HG02588 (cell line): ENCODE results near the gene TNFRSF21.
"Not testable (repeated sequence)": the region's sequence is repeated elsewhere in the genome, so short reads cannot be mapped to it uniquely, and the experiment has no call there.

Source experiments
- ATAC-seq: cut with Tn5 transposase; IDR thresholded peaks from one replicate; pipeline ENCODE4 v1.9.1; 2021; ENCODE audit warnings: mild to moderate bottlenecking, moderate library complexity; ENCODE audit not compliant: unreplicated experiment

Gene TNFRSF21

GRCh38 chr6:47290124-47290834 lies 19.4 kb downstream of the TNFRSF21 start:
- no peak for ATAC-seq

DNA sequence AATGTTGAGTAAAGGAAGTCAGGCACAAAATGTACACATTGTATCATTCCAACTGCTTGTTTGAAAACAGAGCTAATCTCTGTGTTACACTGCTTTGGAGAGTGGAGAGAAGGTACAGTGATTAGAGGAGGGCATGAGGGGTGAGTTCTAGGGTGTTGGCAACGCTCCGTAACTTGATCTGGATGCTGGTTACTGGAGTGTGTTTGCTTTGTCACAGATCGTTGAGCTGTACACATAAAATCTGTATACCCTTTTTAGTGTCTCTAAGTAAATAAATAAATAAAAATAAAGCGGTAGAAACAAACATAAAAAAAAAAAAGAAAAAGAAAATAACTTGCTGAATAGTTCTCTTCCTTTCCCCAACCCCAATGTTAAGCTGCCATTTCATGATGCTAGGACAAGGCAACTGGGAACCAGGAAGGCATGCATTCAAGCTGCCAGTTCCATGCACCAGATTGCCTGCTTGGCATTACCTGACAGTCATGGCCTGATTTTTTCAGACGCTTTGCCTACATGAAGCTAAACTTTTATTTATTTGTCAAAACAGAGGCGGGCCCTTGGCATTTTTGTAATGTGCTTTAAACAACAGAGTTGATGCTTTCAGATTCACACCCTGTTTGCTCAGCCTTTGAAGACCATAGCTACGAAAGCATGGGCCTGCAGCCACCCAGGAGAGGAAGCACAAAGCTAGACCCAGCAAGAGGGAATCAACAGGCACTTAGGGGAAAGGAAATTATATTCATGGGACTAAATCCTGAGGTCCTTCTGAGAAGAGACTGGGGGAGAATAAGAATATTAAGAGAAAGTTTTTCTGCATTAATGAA lies 21.2 kb downstream of the TNFRSF21 start:
- ATAC-seq, result no peak

DNA sequence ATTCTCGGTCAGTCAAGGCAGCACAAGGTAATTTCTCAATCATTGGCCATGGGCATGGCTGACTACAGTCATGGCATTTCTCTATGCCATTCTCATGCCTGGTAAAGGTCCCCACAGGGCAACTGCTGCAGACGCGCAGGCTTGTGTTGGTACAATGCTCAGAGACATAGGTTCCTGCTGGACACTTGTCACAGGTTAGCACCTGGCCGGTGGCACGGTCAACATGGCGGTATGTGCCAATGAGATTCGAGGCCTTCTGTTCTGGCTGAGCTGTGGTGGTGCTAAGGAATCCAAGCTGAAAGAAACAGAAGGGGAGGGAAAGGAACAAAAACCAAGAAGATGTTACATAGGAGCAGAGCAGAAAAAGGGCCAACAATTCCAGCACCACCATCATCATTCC lies 23.4 kb downstream of the TNFRSF21 start:
- no peak for ATAC-seq

- no peak for ATAC-seq
Measured at GRCh38 chr6:47283993-47284392, 25.7 kb downstream of the TNFRSF21 start.

DNA sequence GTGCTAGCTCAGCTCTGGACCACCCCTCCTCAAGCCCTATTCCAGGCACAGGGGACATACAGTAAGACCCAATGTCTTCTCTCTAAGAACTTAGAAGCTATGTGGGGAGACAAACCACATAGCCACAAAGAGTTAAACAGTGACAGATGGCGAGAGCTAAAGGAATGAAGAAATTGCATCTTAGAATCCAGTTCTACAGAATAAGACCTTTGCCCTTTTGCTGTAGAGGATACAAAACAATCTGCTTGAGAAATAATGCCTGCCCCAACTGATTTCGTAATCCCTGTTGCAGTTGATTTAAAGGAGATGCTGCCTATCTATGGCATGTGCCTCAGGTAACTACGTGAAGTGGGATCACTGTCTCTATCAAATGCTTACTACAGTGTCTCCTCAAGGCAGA lies 31.2 kb downstream of the TNFRSF21 start:
- no peak for ATAC-seq

GRCh38 chr6:47277702-47278101 lies 32.0 kb downstream of the TNFRSF21 start:
- ATAC-seq, result no peak

DNA sequence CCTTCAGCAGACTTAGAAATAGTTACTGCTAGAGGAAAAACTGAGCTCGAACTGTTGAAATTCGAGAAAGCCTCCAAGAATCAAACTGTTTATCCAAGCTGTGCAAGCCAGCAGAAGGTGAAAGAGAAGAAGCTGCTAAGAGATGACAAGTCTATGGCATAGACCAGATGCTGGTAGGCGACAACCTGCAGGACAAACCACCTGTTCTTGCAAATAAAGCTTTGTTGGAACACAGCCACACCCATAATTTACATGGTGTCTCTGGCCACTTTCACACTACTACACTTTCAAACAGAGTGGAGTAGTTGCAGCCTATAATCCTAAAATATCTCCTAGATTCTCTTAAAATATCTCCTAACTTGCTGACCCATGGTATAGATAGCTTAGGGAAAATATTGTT lies 33.3 kb downstream of the TNFRSF21 start:
- no peak for ATAC-seq

GRCh38 chr6:47275640-47276039 lies 34.1 kb downstream of the TNFRSF21 start:
- ATAC-seq, result no peak

- not testable (repeated sequence) for ATAC-seq
Measured at GRCh38 chr6:47275132-47275531, 34.6 kb downstream of the TNFRSF21 start.

GRCh38 chr6:47268572-47269187 lies 41.0 kb downstream of the TNFRSF21 start:
- ATAC-seq, result no peak

- ATAC-seq, result no peak
Measured at GRCh38 chr6:47267301-47267700, 42.4 kb downstream of the TNFRSF21 start.

DNA sequence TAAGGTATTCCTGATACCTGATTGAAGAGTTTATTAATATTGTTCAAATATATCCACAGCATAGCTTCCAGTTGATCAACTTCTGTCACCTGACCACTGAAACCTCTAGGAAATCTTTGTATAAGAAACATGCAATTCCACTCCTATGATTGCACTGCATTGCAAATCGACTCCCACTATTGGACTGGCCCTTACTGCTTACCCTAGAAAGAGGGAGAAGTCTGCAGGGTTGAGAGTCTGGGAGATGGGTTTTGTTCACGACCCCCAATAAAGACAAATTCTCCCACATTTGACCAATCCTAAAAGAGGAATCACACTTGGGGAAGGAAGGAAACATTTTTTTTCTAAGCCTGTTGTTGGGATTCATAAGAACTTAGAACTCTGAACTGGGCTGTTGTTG lies 43.7 kb downstream of the TNFRSF21 start:
- no peak for ATAC-seq

DNA sequence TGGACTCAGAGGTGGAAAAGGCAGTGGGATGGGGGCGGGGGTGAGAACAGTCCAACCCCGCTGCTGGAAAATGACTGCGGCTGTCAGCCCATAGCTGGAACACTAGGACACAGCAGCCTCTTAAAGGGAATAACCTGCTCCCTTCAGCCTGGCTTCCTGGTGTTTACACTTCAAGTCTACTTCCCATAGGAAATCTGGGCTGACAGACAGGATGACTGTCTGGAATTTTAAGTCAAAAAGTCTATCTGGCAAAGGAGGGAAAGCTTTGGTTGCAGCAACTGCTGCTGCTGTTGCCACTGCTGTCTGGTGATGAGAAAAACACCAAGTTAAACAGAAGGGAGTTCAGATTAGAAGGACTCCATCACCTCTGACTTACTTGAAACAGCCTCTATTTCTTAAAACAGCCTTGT lies 44.9 kb downstream of the TNFRSF21 start:
- ATAC-seq, result no peak

DNA sequence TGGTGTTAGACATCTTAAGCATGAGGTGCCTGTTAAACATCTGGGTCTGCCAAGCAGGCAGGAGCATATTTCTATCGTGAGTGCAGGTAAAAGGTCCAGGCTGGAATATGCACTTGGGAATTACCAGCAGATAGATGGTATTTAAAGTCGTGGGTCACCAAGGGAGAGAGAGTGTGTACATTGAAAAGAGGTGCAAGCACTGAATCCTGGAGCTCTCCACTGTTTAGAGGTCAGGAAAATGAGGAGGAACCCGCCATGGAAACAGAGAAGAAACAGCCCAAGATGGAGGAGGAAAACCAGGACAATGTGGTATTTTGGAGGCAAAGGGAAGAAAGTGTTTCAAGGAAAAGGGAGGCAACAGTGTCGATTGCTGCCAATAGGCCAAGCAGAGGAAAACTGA lies 46.4 kb downstream of the TNFRSF21 start:
- no peak for ATAC-seq

GRCh38 chr6:47262231-47262630 lies 47.5 kb downstream of the TNFRSF21 start:
- no peak for ATAC-seq

- ATAC-seq, result no peak
Measured at GRCh38 chr6:47261191-47261590, 48.5 kb downstream of the TNFRSF21 start.

DNA sequence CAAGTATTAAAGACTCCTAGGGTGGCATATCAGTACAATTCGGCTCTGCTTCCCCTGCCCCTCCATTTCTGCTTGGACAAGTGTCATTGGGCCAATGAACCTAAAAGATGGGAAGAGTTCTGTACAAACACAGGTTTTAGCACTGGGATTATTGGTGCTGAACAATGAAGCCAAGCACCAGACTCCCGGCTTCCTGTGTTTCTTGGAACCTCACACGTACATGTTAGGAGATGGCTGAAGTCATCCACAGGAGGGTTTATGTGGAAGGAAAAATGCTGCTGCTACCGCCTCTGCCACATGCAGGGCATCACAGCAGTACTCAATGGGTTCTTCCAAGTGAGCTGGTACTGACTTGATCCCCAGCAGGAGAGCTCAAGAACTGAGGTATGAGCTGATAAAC lies 49.7 kb downstream of the TNFRSF21 start:
- ATAC-seq, result no peak

GRCh38 chr6:47258724-47259347 lies 50.9 kb downstream of the TNFRSF21 start:
- ATAC-seq, result no peak

GRCh38 chr6:47256981-47257730 lies 52.5 kb downstream of the TNFRSF21 start:
- ATAC-seq, result no peak

DNA sequence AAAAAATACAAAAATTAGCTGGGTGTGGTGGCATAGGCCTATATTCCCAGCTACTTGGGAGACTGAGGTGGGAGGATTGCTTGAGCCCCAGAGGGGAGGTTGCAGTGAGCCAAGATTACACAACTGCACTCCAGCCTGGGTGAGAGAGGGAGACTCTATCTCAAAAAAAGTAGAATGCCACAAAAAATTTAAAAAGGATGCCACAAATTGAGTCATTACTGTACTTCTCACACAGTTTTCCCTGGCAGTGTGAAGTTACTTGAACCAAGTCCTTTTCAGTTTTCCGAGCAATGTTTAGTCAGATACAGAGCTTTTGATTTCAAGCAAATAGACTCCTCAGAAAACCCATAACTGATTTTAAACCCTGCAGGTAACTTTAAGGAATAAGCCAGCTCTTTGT lies 53.3 kb downstream of the TNFRSF21 start:
- no peak for ATAC-seq

DNA sequence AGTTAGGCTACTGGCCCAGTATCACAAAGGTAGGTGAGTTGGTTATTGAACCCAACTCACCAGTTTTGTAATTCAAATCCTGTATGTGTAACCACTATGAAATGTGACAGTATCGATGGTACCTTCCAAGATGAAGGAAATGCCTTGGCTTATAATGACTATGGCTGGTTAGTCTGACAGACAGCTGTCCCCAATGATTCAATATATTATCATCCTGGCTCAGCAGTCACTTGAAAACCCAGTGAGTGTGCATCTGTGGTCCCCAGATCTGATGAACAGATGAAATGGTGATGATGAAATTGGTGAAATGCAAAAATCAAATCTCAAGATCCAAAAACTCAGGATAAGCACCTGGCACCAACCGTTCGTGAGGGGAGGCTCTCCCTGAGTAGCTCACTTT lies 54.8 kb downstream of the TNFRSF21 start:
- no peak for ATAC-seq
